Small intestine (tissue), 7 donors: ENCODE results near the gene KDM7A. TPM values are rescaled to one million over a fixed set of nuclear protein-coding genes. Genes with fewer than 3 reads are reported as not detected.

ENCODE experiments used
- DNase-seq, 2 donors: peaks; one replicate each; pipeline versions ENCODE4 v3.0.0 to v3.0.0-alpha.2; 2013
- FAIRE-seq: peaks from 2 replicates; lab custom pipeline; 2012; peaks lifted over from hg19 to GRCh38; lab: Jason Lieb, UNC
- H3K27ac ChIP-seq, 3 donors: one replicate each; pipeline ENCODE4 v1.5.1; 2013; ENCODE audit warnings: low read length in 2 of 3, mild to moderate bottlenecking in 2 of 3, control low read depth in 1 of 3, inconsistent platforms in 1 of 3, low read depth in 1 of 3, moderate library complexity in 1 of 3
- H3K27me3 ChIP-seq, 3 donors: one replicate each; pipeline ENCODE4 v1.6.1; 2013; ENCODE audit warnings: low read length in 3 of 3, inconsistent platforms in 1 of 3; ENCODE audit not compliant: control insufficient read depth in 3 of 3, insufficient read depth in 3 of 3
- H3K36me3 ChIP-seq, 3 donors: one replicate each; pipeline ENCODE4 v1.6.1; 2013; ENCODE audit warnings: low read length in 3 of 3, inconsistent platforms in 1 of 3, low read depth in 1 of 3, mild to moderate bottlenecking in 1 of 3, moderate library complexity in 1 of 3; ENCODE audit not compliant: control insufficient read depth in 3 of 3, insufficient read depth in 2 of 3
- H3K4me1 ChIP-seq, 3 donors: one replicate each; pipeline ENCODE4 v1.6.1; 2013; ENCODE audit warnings: low read length in 2 of 3, inconsistent platforms in 1 of 3, low read depth in 1 of 3, mild to moderate bottlenecking in 1 of 3, moderate library complexity in 1 of 3; ENCODE audit not compliant: control insufficient read depth in 3 of 3, insufficient read depth in 2 of 3
- H3K4me3 ChIP-seq, 3 donors: one replicate each; pipeline ENCODE4 v1.5.1; 2013; ENCODE audit warnings: low read length in 3 of 3, control low read depth in 1 of 3, inconsistent platforms in 1 of 3, low read depth in 1 of 3, mild to moderate bottlenecking in 1 of 3, moderate library complexity in 1 of 3
- H3K9me3 ChIP-seq, 2 donors: one replicate each; pipeline ENCODE4 v1.6.1; 2013; ENCODE audit warnings: low read depth in 1 of 2, low read length in 1 of 2; ENCODE audit not compliant: control insufficient read depth in 2 of 2, insufficient read depth in 1 of 2
- WGBS, 3 donors: extraction: QIAGEN DNeasy Blood & Tissue Kit; methylation state at CpG; one replicate each; pipeline ENCODE4 v1.1.7; 2013; 5-methylcytosine and 5-hydroxymethylcytosine counted together
- polyA plus RNA-seq, 4 donors: library from polyadenylated mRNA; stranded (reverse) in 3 of 4; unstranded in 1 of 4; fragments of 200-250 nt in 3 of 4; fragments of 120-200 nt in 1 of 4; gene quantifications; one replicate each; pipeline versions ENCODE4 v1.2.1 to v1.2.3, GENCODE V29; 2013
- donor health status: healthy with polysubstance abuse.
- donor health status: control.
- donor health status: control.
- donor health status: Bipolar disorder and iron deficiency.
- donor health status: healthy.

KDM7A gene
- polyA plus RNA-seq, 4 donors: 6.2 to 14.1 (median 7.9) TPM

GRCh38 chr7:140068033-140068432, 108.8 kb downstream of the KDM7A start:
- DNase-seq (no peak), FAIRE-seq (no peak)
- Histone ChIP-seq H3K4me3 (no peak overlapping the region), H3K4me1 (no peaks in the 10 kb centered on the region), H3K27ac (no peak overlapping the region), H3K9me3 (peaks cover 0 to 3% of the 10 kb centered on the region in 2 donors), H3K27me3 (no peaks in the 10 kb centered on the region), H3K36me3 (no peaks in the 10 kb centered on the region)
- WGBS, 3 donors: 73 to 96% (median 77%) methylated on average over 2 of the region's 2 CpGs

DNA sequence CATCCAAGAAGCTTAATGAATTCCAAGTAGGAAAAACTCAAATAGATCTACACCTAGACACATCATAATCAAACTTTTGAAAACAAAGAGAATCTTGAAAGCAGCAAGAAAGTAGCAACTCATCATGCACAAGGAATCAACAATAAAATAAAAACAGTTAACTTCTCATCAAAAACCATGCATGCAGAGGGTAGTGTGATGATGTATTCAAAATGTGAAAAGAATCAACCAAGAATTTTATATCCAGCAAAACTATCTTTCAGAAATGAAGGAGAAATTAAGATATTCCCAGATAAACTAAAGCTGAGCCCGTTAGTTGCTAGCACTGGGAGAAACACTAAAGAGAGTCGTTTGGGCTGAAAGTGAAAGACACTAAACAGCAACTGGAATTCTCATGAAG, 109.7 kb downstream of the KDM7A start:
- no peaks in the 10 kb centered on the region for H3K4me1 ChIP-seq
- no peak overlapping the region for H3K4me3 ChIP-seq
- H3K36me3 ChIP-seq: no peaks in the 10 kb centered on the region
- 71 to 81% (median 72%) methylated on average over 2 of the region's 2 CpGs for WGBS, 3 donors
- DNase-seq (no peak), FAIRE-seq (no peak)
- H3K27ac ChIP-seq: no peak overlapping the region
- H3K9me3 ChIP-seq: peaks cover 0 to 3% of the 10 kb centered on the region in 2 donors
- H3K27me3 ChIP-seq: no peaks in the 10 kb centered on the region

DNA sequence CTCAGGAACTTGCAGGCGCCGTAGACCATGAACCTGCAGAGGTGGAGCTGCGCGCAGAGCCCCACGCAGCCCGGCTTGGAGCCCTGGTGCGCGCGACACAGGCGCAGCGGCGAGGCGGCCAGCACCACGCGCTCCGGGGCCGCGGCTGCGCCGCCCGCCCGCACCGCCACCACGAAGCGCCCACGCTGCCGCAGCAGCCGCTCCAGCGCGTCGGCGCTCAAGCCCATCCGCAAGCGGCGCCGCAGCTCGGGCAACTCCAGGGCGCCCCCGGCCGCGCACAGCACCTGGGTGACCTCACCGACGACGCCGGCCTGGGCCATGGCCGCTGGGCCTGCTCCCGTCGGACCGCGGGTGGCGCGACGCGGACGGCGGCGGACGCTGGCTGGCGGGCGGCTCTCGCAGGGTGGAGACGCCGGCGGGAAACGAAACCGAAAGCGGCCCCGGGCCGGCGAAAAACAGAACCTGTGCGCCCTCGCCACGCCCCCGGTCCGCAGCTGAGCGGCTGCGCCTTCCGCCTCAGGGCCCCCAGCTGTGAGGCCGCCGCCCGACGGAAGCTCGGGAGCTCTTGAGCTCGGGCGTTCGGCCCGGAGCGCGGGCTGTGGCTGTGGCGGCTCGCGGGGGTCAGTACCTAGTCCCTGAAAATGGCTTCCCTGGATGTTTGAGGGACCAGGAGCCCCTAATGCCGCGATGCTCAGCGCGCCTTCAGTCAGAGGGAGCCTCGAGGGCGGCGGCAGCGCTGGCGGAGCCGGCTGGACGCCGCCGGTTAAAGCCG, 114.1 kb downstream of the KDM7A start, which contains the start of gene PARP12:
Gene PARP12, minus strand, starts transcription at position 424 of the 772 bp plus-strand sequence. Its CDS starts 104 bp downstream, at position 320.
- Histone ChIP-seq H3K27me3 (no peaks in the 10 kb centered on the region), H3K27ac (peak within 1 kb of the TSS; percentile 94 to 97 (median 97)), H3K4me3 (peak within 1 kb of the TSS; percentile 72 to 85 (median 75)), H3K4me1 (peaks cover 10 to 30% (median 22%) of the 10 kb centered on the region in 3 donors), H3K36me3 (peaks cover 0 to 1% (median 0%) of the 10 kb centered on the region in 3 donors), H3K9me3 (no peaks in the 10 kb centered on the region)
- WGBS, 3 donors: 0 to 1% (median 0%) methylated on average over 65 to 106 of the region's 106 CpGs
- DNase-seq (peak; percentile 92 to 97), FAIRE-seq (no peak)

GRCh38 chr7:140062118-140062527, 114.7 kb downstream of the KDM7A start:
- DNase-seq (peak in 1 of 2 donors; percentile 45), FAIRE-seq (no peak)
- WGBS, 3 donors: 3 to 11% (median 3%) methylated on average over 31 to 32 of the region's 32 CpGs

GRCh38 chr7:140061607-140061930, 115.2 kb downstream of the KDM7A start:
- Histone ChIP-seq H3K36me3 (peaks cover under 1 to 9% (median 2%) of the 10 kb centered on the region in 3 donors), H3K4me1 (peaks cover 12 to 30% (median 22%) of the 10 kb centered on the region in 3 donors), H3K27me3 (no peaks in the 10 kb centered on the region), H3K9me3 (no peaks in the 10 kb centered on the region), H3K27ac (peak overlapping the region; percentile 79 to 97 (median 88)), H3K4me3 (peak overlapping the region; percentile 72 to 85 (median 75))
- 79 to 94% (median 89%) methylated on average over 2 of the region's 2 CpGs for WGBS, 3 donors
- FAIRE-seq (no peak), DNase-seq (peak in 1 of 2 donors; percentile 10)

More at GRCh38 chr7:140062118-140062527, 114.7 kb downstream of the KDM7A start:
- Histone ChIP-seq H3K27ac (peak overlapping the region; percentile 79 to 97 (median 88)), H3K27me3 (no peaks in the 10 kb centered on the region), H3K9me3 (no peaks in the 10 kb centered on the region), H3K36me3 (peaks cover 0 to 5% (median 1%) of the 10 kb centered on the region in 3 donors), H3K4me1 (peaks cover 12 to 30% (median 22%) of the 10 kb centered on the region in 3 donors), H3K4me3 (peak overlapping the region; percentile 72 to 85 (median 75))

DNA sequence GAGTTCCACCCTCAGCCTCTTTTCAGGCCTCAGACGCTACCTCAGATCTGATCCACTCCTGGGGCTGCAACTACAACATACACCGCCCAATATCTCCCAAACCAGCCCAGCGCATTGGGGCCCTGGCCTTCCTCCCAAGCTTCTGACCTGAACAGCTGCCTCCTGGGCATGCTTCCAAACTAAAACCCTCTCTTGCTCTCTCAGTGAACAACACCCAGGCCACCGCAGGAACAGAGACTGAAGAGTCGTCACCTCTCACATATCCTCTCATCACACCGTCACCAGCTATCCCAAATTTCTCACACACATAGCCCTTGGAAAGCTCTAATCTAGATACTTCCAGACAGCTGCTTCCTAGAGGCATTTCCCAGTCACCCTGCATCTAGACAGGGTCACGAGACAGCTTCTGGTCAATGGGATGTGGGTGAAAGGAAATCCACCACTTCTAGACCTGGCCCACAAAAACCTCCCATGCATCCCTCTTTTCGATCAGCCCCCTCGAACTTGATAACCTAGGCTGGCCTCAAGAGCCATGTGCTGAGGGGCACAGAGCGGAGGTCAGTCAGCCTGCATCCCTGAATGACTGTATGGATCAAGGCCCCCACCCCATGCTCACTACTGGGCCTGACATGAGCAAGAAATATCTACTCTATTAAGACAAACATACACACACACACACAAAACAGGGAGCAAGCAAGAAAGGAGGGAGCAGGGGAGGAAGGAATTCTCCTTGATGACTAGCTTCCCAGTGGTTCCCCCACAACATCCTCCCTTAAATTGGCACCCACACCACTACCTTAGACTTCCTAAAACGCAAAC, 115.8 kb downstream of the KDM7A start:
- DNase-seq (peak; percentile 33 to 54), FAIRE-seq (no peak)
- Histone ChIP-seq H3K4me1 (peaks cover 12 to 30% (median 22%) of the 10 kb centered on the region in 3 donors), H3K27ac (peak overlapping the region; percentile 79 to 97 (median 88)), H3K36me3 (peaks cover 2 to 13% (median 3%) of the 10 kb centered on the region in 3 donors), H3K27me3 (no peaks in the 10 kb centered on the region), H3K4me3 (peak overlapping the region in 2 of 3 donors; percentile 72 to 85), H3K9me3 (no peaks in the 10 kb centered on the region)
- WGBS, 3 donors: 36 to 55% (median 48%) methylated on average over 11 of the region's 11 CpGs

DNA sequence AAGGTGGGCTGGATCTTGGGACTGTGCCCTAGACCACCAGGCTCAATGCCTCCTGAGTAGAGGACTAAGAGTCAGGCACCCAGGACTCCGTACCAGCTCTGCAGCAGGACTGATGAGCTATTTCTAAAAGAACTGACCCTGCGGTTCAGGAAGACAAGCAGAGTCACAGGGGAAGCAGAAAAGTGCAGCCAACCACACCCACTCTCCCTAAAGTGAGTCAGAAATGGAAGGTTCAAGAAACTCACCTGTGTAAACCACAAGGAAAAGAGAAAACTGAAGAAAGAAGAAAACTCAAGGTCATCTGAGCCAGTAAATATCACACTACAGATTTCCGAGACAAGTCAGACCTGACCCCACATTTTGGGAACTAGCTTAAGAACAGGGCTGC, 116.5 kb downstream of the KDM7A start:
- peak overlapping the region; percentile 65 to 97 (median 88) for H3K27ac ChIP-seq
- WGBS, 3 donors: 54 to 78% (median 69%) methylated on average over 3 of the region's 3 CpGs
- peak overlapping the region in 1 of 3 donors; percentile 72 for H3K4me3 ChIP-seq
- H3K27me3 ChIP-seq: no peaks in the 10 kb centered on the region
- H3K36me3 ChIP-seq: peaks cover 2 to 13% (median 5%) of the 10 kb centered on the region in 3 donors
- DNase-seq: peak in 1 of 2 donors; percentile 55
- no peaks in the 10 kb centered on the region for H3K9me3 ChIP-seq
- no peak for FAIRE-seq
- H3K4me1 ChIP-seq: peaks cover 13 to 30% (median 22%) of the 10 kb centered on the region in 3 donors
